IPS DF 6.9 (cell line): ENCODE results near the gene APLNR.

Source experiments
- DNase-seq: peaks from one replicate; pipeline ENCODE4 v3.0.0-alpha.2; 2013; ENCODE audit warnings: low read depth, low spot score
- H3K27ac ChIP-seq: one replicate; pipeline ENCODE4 v1.5.1; 2013; ENCODE audit warnings: low read length, control low read depth
- H3K27me3 ChIP-seq: 2 replicates; pipeline ENCODE4 v1.6.1; 2013; ENCODE audit warnings: mild to moderate bottlenecking, low read length; ENCODE audit not compliant: control insufficient read depth, insufficient read depth
- H3K36me3 ChIP-seq: 2 replicates; pipeline ENCODE4 v1.6.1; 2013; ENCODE audit warnings: low read length; ENCODE audit not compliant: control insufficient read depth, insufficient read depth
- H3K4me1 ChIP-seq: 2 replicates; pipeline ENCODE4 v1.6.1; 2013; ENCODE audit warnings: low read length; ENCODE audit not compliant: control insufficient read depth, insufficient read depth
- H3K4me3 ChIP-seq: 2 replicates; pipeline ENCODE4 v1.5.1; 2013; ENCODE audit warnings: mild to moderate bottlenecking, low read length
- H3K9me3 ChIP-seq: 2 replicates; pipeline ENCODE4 v1.6.1; 2013; ENCODE audit warnings: low read length, inconsistent platforms; ENCODE audit not compliant: control insufficient read depth, insufficient read depth
- WGBS: extraction: QIAGEN DNeasy Blood & Tissue Kit; methylation state at CpG from one replicate; pipeline ENCODE4 v1.1.7; 2013; ENCODE audit warnings: mixed read lengths, missing lambda C conversion rate; ENCODE audit not compliant: insufficient read length, insufficient coverage; 5-methylcytosine and 5-hydroxymethylcytosine counted together

Gene APLNR

DNA sequence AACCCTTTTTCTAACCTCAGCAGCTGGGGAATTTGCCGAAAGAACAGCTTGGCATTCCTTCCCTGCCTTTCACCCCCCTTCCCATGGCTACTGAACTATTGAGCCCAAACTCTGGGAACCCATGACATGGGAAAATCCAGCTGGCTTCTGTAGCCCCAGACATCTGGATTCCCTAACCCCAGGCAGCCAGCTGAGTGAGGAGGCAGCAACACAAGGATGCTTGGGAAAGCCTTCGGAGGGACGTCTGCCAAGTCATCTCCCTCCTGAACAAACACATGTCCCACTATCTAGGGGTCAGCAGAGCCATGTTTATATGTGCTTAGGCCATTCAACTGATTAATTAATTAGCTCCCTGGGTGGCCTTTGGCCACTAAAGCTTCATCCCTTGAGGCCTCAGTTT is 33.7 kb downstream of the APLNR start:
- H3K27ac ChIP-seq, result no peak overlapping the region
- no peaks in the 10 kb centered on the region for H3K36me3 ChIP-seq
- H3K4me3 ChIP-seq, result no peak overlapping the region
- no peaks in the 10 kb centered on the region for H3K9me3 ChIP-seq
- H3K27me3 ChIP-seq, result no peaks in the 10 kb centered on the region
- no CpG with 5 or more reads among the region's 3 CpGs for WGBS
- no peak for DNase-seq
- peaks cover 3% of the 10 kb centered on the region; the same call in 1 of the 2 replicates for H3K4me1 ChIP-seq

DNA sequence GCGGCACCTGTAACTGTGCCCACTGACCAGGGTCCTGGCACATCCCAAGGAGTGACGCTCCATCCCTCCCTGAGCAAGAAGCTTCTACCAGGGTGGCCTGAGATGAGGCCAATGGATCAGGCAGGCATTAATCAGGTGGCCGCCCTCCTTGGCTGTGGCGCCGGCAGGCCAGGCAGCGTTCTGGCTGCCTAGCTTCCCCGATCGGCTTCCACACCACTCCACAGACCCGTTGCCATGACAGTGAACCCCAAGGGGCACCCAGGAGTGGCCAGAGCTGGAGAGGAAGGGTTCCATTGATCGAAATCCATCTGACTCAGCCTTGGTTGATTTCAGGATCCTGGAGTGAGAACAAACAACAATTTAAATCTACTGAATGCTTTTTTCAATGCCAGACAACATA is 34.8 kb downstream of the APLNR start:
- no peaks in the 10 kb centered on the region for H3K27me3 ChIP-seq

DNA sequence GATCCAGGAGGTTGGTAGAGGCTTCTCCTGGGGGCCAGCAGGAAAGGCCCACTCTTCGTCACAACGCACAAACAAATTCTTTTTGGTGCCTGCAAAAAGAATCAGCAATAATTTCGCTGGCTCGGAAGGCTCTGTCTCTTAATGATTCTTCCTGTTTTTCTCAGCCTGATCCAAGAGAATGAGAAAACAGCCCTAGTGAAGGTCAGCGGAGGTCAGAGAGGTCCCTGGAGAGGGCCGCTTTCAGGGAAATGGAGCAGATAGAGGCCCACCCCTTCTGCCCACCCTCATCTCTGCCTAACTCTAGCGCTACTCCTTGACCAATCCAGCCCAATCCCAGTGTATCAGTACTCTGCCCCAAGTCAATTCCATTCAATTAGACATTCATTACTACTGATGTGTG is 36.1 kb downstream of the APLNR start:
- Histone ChIP-seq H3K36me3 (no peaks in the 10 kb centered on the region), H3K4me3 (no peak overlapping the region), H3K27me3 (no peaks in the 10 kb centered on the region), H3K4me1 (peaks cover 3% of the 10 kb centered on the region; the same call in 1 of the 2 replicates), H3K9me3 (no peaks in the 10 kb centered on the region), H3K27ac (no peak overlapping the region)
- no peak for DNase-seq
- no CpG with 5 or more reads among the region's 7 CpGs for WGBS

More for the DNA sequence above, 34.8 kb downstream of the APLNR start:
- DNase-seq, result no peak
- Histone ChIP-seq H3K36me3 (no peaks in the 10 kb centered on the region), H3K9me3 (no peaks in the 10 kb centered on the region), H3K27ac (no peak overlapping the region), H3K4me1 (peaks cover 3% of the 10 kb centered on the region; the same call in 1 of the 2 replicates), H3K4me3 (no peak overlapping the region)
- no CpG with 5 or more reads among the region's 10 CpGs for WGBS

DNA sequence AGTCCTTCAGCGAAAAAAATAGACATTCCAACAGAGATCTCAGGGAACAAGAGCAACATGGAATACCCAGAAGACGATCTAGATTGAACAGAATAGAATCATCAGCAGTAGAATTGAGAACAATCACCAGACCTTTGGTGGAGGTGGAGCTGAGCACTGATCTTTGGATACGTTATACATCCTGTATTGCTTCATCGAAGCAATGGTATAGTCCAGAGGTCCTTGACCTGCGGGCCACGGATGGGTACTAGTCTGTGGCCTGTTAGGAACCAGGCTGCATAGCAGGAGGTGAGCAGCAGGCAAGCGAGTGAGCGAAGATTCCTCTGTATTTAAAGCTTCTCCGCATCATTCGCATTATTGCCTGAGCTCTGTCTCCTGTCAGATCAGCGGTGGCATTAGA is 37.7 kb downstream of the APLNR start:
- Histone ChIP-seq H3K27ac (no peak overlapping the region), H3K36me3 (no peaks in the 10 kb centered on the region), H3K4me3 (no peak overlapping the region), H3K27me3 (no peaks in the 10 kb centered on the region), H3K4me1 (no peaks in the 10 kb centered on the region; the same call in 1 of the 2 replicates), H3K9me3 (no peaks in the 10 kb centered on the region)
- WGBS, result no CpG with 5 or more reads among the region's 11 CpGs
- DNase-seq, result no peak

DNA sequence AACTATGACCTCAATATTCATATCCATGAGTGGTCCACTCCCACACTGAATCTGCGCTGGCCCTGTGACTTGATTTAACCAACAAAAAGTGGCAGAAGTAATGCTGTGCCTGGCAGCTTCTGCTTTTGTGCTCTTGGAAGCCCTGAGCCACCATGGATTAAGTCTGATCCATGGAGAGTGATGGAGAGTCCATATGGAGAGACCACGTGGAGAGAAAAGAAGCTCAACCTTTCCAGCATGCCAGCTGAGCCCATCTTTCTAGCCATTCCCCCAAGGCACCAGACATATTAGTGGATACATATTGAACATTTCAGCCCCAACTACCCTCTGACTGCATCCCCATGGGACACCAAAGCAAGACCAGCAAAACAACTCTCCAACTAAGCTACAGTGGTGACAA is 39.3 kb downstream of the APLNR start:
- DNase-seq, result no peak
- no peak overlapping the region for H3K4me3 ChIP-seq
- H3K36me3 ChIP-seq, result no peaks in the 10 kb centered on the region
- H3K27ac ChIP-seq, result no peak overlapping the region
- WGBS, result no CpG with 5 or more reads among the region's 2 CpGs
- no peaks in the 10 kb centered on the region; the same call in 1 of the 2 replicates for H3K4me1 ChIP-seq
- no peaks in the 10 kb centered on the region for H3K27me3 ChIP-seq
- no peaks in the 10 kb centered on the region for H3K9me3 ChIP-seq

DNA sequence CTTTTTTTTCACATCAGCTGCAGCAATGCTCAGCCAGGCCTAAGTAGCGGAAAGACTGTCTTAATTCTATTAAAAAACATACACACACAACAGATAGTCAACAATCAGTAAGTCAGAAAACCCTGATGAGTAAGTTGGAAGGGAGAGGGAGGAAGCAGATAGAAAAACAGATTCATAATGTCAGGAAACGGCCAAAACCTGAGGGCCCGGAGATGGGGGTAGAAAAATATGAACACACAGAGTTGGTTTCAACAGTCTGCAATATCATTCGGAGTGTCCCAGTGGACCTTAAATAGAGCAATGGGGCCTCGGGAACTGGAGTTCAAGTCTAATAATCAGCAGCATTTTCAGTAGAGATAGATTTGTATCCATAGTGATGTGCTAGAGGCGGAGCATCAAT is 40.5 kb downstream of the APLNR start:
- no CpG with 5 or more reads among the region's 6 CpGs for WGBS
- Histone ChIP-seq H3K27me3 (no peaks in the 10 kb centered on the region), H3K4me1 (no peaks in the 10 kb centered on the region), H3K4me3 (no peak overlapping the region), H3K27ac (no peak overlapping the region), H3K36me3 (no peaks in the 10 kb centered on the region), H3K9me3 (no peaks in the 10 kb centered on the region)
- DNase-seq, result no peak

DNA sequence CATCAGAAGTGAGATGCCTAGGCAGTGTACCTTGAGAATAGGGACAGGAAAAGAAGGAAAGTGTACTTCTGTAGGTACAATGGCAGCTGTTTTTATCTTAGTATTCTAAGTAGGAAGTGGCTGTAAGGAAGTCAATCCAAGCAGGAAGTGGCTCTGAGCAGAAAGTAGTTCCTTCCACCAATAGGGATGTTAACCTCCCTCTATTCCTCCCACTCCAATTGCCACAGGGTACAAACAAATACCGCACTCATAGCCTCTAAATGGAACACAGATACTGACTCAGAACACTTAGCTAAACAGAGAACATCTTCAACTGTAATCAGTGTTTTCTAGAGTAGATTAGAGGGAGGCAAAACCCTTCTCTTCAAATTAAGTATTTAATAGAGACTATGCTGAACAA is 44.7 kb downstream of the APLNR start:
- Histone ChIP-seq H3K36me3 (no peaks in the 10 kb centered on the region), H3K27ac (no peak overlapping the region), H3K27me3 (no peaks in the 10 kb centered on the region), H3K4me3 (no peak overlapping the region), H3K4me1 (no peaks in the 10 kb centered on the region), H3K9me3 (no peaks in the 10 kb centered on the region)
- WGBS, result no CpG with 5 or more reads among the region's 1 CpG
- no peak for DNase-seq

DNA sequence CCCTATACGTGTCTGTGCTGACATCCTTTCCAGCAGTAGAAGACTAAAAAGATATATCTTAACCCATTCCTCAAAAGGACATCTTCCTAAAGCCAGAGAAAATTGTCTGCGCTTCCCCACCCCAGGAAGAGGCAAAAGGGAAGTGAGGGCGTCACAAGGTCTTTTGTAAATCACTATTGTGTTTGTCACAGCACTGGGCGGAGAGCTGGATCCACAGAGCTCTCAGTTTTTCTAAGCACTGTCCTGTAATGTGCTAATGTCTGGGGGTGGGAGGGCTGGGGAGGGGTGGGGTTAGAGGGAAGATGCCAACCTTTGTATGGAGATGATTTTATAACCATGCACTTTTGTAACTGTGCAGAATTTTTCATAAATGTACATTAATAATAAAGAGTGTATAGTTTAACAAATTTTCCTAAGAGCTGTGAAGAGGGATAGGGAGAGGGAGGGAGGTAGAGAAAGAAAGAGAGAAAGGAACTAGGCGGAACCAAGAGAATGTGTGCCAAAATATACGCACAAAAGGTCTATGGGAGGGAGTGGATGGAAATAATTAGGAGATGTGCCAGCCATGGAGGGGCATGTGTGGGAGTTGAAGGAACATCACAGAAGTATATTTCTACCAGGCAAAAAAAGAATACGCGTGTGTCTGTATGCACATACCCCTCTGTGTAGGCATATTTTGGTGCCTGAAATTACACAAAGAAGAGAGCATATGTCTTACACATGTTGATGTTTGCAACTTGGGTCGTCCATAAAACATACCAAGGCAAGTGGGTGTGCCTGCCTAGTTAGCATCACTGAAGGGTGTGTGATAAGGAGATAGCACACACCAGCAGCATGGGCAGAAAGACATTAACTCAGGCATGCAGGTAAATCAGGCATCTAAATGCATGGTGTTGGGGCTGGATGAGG is 45.5 kb downstream of the APLNR start:
- Histone ChIP-seq H3K4me3 (no peak overlapping the region), H3K27ac (no peak overlapping the region), H3K4me1 (no peaks in the 10 kb centered on the region), H3K9me3 (no peaks in the 10 kb centered on the region), H3K36me3 (no peaks in the 10 kb centered on the region), H3K27me3 (no peaks in the 10 kb centered on the region)
- no peak for DNase-seq
- no CpG with 5 or more reads among the region's 9 CpGs for WGBS

DNA sequence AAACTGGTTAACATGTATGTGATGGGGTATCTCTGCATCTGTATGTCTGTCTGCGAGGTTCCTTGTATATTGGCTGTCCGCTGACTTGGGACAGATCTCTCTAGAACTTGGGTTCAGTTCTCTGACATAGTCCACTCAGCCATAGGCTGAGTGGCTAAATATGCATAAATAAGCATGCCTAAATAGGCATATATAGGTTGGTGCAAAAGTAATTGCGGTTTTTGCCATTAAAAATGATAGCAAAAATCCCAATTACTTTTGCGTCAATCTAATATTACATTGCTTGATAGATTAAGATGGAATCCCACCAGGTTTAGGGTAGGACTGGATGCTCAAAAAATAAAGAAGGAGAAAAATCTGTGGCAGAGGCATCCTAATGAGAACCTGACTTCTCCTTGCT is 46.5 kb downstream of the APLNR start:
- no peaks in the 10 kb centered on the region for H3K36me3 ChIP-seq
- H3K9me3 ChIP-seq, result no peaks in the 10 kb centered on the region
- H3K4me3 ChIP-seq, result no peak overlapping the region
- H3K27ac ChIP-seq, result no peak overlapping the region
- no peaks in the 10 kb centered on the region for H3K4me1 ChIP-seq
- H3K27me3 ChIP-seq, result no peaks in the 10 kb centered on the region
- no CpG with 5 or more reads among the region's 4 CpGs for WGBS
- DNase-seq, result no peak
